Measurements from ENCODE around the gene SPATA25. TPM values are rescaled to one million over a fixed set of nuclear protein-coding genes. Genes with fewer than 3 reads are reported as not detected.

SPATA25 gene
- polyA plus RNA-seq, 3 donors from 2014 or later, result not detected

DNA sequence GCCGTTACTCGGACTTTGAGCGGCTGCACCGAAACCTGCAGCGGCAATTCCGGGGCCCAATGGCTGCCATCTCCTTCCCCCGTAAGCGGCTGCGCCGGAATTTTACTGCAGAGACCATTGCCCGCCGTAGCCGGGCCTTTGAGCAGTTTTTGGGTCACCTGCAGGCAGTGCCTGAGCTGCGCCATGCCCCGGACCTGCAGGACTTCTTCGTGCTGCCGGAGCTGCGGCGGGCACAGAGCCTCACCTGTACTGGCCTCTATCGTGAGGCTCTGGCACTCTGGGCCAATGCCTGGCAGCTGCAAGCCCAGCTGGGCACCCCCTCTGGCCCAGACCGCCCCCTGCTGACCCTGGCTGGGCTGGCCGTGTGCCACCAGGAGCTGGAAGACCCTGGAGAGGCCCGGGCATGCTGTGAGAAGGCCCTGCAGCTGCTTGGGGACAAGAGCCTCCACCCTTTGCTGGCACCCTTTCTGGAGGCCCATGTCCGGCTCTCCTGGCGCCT lies 46.7 kb downstream of the SPATA25 start:
- Mint-ChIP-seq H3K4me1 (peaks cover 12 to 14% of the 10 kb centered on the region in 2 donors), H3K27me3 (ENCODE audit: low read depth in 3 of 3) (no peaks in the 10 kb centered on the region), H3K27ac (no peak overlapping the region), H3K4me3 (no peak overlapping the region), H3K9me3 (no peaks in the 10 kb centered on the region), H3K36me3 (peaks cover 3 to 20% (median 4%) of the 10 kb centered on the region in 3 donors)
- DNase-seq, result no peak

DNA sequence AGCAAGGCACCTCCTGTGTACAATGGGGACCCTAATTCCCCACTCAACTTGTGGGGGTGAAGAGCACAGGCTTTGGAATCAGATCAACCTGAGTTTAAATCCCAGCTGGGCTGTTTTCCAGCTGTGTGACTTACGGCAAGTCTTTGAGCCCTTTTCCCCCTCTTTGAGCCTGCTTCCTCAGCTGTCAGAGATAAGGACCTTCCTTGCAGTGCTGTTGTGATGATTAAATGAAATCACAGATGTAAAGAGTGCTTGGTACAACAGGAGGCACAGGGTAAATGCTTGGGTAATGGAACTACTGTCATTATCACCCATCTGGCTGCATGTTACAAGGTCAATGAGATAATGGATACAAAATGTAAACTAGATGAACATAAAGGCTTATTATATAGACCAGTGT lies 50.6 kb downstream of the SPATA25 start:
- Mint-ChIP-seq H3K27ac (no peak overlapping the region), H3K36me3 (no peaks in the 10 kb centered on the region), H3K9me3 (no peaks in the 10 kb centered on the region), H3K4me3 (no peak overlapping the region), H3K27me3 (ENCODE audit: low read depth in 3 of 3) (no peaks in the 10 kb centered on the region), H3K4me1 (peaks cover 10 to 13% of the 10 kb centered on the region in 2 donors)
- DNase-seq, result no peak

Other genes starting within 250 kb of the SPATA25 start
- gene WFDC11, start 217.4 kb downstream of the SPATA25 start, polyA plus RNA-seq, result not detected
- not detected for gene WFDC13, start 185.6 kb downstream of the SPATA25 start, polyA plus RNA-seq
- gene WFDC10B, start 182.6 kb downstream of the SPATA25 start, polyA plus RNA-seq, result not detected
- not detected for gene SPINT4, start 165.3 kb downstream of the SPATA25 start, polyA plus RNA-seq
- gene WFDC3, start 95.7 kb downstream of the SPATA25 start, polyA plus RNA-seq, result not detected
- 10 to 100 TPM; 31.2 to 33.2 (median 31.5) TPM for gene DNTTIP1, start 95.7 kb downstream of the SPATA25 start, polyA plus RNA-seq
- 1 to 10 TPM in 2 of 3 donors, not detected in 1; 1.9 to 2.0 TPM for gene UBE2C, start 75.0 kb downstream of the SPATA25 start, polyA plus RNA-seq
- gene TNNC2, start 60.3 kb downstream of the SPATA25 start, polyA plus RNA-seq, result under 1 TPM in 1 of 3 donors, not detected in 2; 0.77 TPM
- 1 to 10 TPM; 1.6 to 2.5 (median 2.2) TPM for gene SNX21, start 53.8 kb downstream of the SPATA25 start, polyA plus RNA-seq
- 10 to 100 TPM; 46.9 to 83.7 (median 50.2) TPM for gene ACOT8, start 30.2 kb downstream of the SPATA25 start, polyA plus RNA-seq
- gene ZSWIM3, start 30.0 kb downstream of the SPATA25 start, polyA plus RNA-seq, result 1 to 10 TPM in 2 of 3 donors, not detected in 1; 1.2 to 3.1 TPM
- under 1 TPM in 2 of 3 donors, not detected in 1; 0.55 to 0.68 TPM for gene ZSWIM1, start 6.4 kb downstream of the SPATA25 start, polyA plus RNA-seq
- 1 to 10 TPM in 2 of 3 donors, not detected in 1; 1.0 to 1.1 TPM for gene NEURL2, start 3.6 kb upstream of the SPATA25 start, polyA plus RNA-seq
- 100 to 1,000 TPM in 1 of 3 donors, 10 to 100 TPM in 2; 76.8 to 119 (median 97.6) TPM for gene CTSA, start 3.7 kb upstream of the SPATA25 start, polyA plus RNA-seq
- gene PLTP, start 24.5 kb upstream of the SPATA25 start, polyA plus RNA-seq, result 10 to 100 TPM in 1 of 3 donors, 1 to 10 TPM in 1, under 1 TPM in 1; 0.77 to 17.5 (median 7.3) TPM
- 10 to 100 TPM; 78.4 to 93.4 (median 83.0) TPM for gene PCIF1, start 47.1 kb upstream of the SPATA25 start, polyA plus RNA-seq
- 10 to 100 TPM in 1 of 3 donors, 1 to 10 TPM in 2; 7.1 to 17.9 (median 9.6) TPM for gene ZNF335, start 84.6 kb upstream of the SPATA25 start, polyA plus RNA-seq
- under 1 TPM in 1 of 3 donors, not detected in 2; 0.09 TPM for gene MMP9, start 121.3 kb upstream of the SPATA25 start, polyA plus RNA-seq
- gene SLC12A5, start 141.6 kb upstream of the SPATA25 start, polyA plus RNA-seq, result 1 to 10 TPM in 2 of 3 donors, not detected in 1; 1.0 to 1.8 TPM
- 10 to 100 TPM; 12.9 to 30.7 (median 14.0) TPM for gene NCOA5, start 202.3 kb upstream of the SPATA25 start, polyA plus RNA-seq
- 1 to 10 TPM; 4.3 to 8.3 (median 7.0) TPM for gene CD40, start 230.7 kb upstream of the SPATA25 start, polyA plus RNA-seq

All from immature natural killer cell (primary cell).